NT2/D1 (cell line): ENCODE data around the gene CXCR4.

ENCODE experiments used
- DNase-seq: peaks from one replicate; pipeline ENCODE4 v3.0.0-alpha.2; 2011; ENCODE audit warnings: low read depth, low spot score
- H3K27me3 ChIP-seq: 2 replicates; pipeline ENCODE4 v1.6.0; 2011; ENCODE audit warnings: mild to moderate bottlenecking; ENCODE audit not compliant: insufficient read length, insufficient read depth
- H3K36me3 ChIP-seq: 2 replicates; pipeline ENCODE4 v1.6.1; 2011; ENCODE audit warnings: mild to moderate bottlenecking, low read length, mixed read lengths; ENCODE audit not compliant: insufficient read depth, insufficient read length
- H3K4me1 ChIP-seq: 2 replicates; pipeline ENCODE4 v1.5.1; 2011; ENCODE audit not compliant: insufficient read depth, insufficient read length
- H3K4me3 ChIP-seq: 2 replicates; pipeline ENCODE4 v1.5.1; 2011; ENCODE audit warnings: low read depth; ENCODE audit not compliant: insufficient read length
- H3K9ac ChIP-seq: 2 replicates; pipeline ENCODE4 v1.6.0; 2011; ENCODE audit warnings: low read depth; ENCODE audit not compliant: insufficient read length
- H3K9me3 ChIP-seq: 2 replicates; pipeline ENCODE4 v1.5.1; 2011; ENCODE audit warnings: mild to moderate bottlenecking, low read length; ENCODE audit not compliant: insufficient read depth
- SUZ12 ChIP-seq: IDR thresholded peaks from 2 replicates; pipeline ENCODE4 v1.6.1; 2011; ENCODE audit not compliant: insufficient read length, insufficient read depth; ENCODE audit errors: extremely low read depth
- YY1 ChIP-seq: IDR thresholded peaks from 2 replicates; pipeline ENCODE4 v1.6.1; 2011; ENCODE audit not compliant: insufficient read length, insufficient read depth
- ZNF274 ChIP-seq: IDR thresholded peaks from 2 replicates; pipeline ENCODE4 v1.6.1; 2011; ENCODE audit warnings: mild to moderate bottlenecking, low read depth, low read length

Gene CXCR4

GRCh38 chr2:136118819-136119716 lies 1.1 kb upstream of the CXCR4 start:
- DNase-seq, result no peak
- peak overlapping the region; percentile 52 for H3K9ac ChIP-seq
- TF ChIP-seq YY1 (no peak), SUZ12 (no peak), ZNF274 (no peak)
- H3K9me3 ChIP-seq, result no peaks in the 10 kb centered on the region
- peaks cover 59% of the 10 kb centered on the region for H3K27me3 ChIP-seq
- peak overlapping the region; percentile 58 for H3K4me3 ChIP-seq
- H3K36me3 ChIP-seq, result peaks cover 14% of the 10 kb centered on the region
- no peaks in the 10 kb centered on the region for H3K4me1 ChIP-seq

DNA sequence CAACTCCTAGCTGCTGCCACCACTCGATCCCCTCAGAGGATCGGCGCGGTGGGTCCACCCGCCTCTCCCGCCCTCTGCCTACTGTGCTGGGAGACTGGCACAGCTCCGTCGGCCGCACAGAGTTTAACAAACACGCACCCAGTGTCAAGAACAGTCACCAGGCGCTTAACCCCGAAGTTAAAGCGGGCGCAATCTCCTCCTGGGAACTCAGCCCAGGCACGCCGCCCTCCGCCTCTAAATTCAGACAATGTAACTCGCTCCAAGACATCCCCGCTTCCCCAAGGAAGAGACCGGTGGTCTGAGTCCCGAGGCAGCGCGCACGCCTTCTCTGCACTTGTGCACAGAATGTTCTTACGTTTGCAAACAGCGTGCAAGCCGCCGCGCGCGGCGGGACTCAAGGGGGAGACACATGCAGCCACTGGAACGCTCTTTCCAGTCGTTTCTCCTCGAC lies 533 bp downstream of the CXCR4 start:
- no peak for DNase-seq
- TF ChIP-seq SUZ12 (peak; percentile 36), YY1 (no peak)
- Histone ChIP-seq H3K9ac (peak overlapping the region; percentile 66), H3K27me3 (peaks cover 57% of the 10 kb centered on the region), H3K9me3 (no peaks in the 10 kb centered on the region), H3K4me1 (no peaks in the 10 kb centered on the region), H3K4me3 (peak overlapping the region; percentile 64), H3K36me3 (peaks cover 20% of the 10 kb centered on the region)

DNA sequence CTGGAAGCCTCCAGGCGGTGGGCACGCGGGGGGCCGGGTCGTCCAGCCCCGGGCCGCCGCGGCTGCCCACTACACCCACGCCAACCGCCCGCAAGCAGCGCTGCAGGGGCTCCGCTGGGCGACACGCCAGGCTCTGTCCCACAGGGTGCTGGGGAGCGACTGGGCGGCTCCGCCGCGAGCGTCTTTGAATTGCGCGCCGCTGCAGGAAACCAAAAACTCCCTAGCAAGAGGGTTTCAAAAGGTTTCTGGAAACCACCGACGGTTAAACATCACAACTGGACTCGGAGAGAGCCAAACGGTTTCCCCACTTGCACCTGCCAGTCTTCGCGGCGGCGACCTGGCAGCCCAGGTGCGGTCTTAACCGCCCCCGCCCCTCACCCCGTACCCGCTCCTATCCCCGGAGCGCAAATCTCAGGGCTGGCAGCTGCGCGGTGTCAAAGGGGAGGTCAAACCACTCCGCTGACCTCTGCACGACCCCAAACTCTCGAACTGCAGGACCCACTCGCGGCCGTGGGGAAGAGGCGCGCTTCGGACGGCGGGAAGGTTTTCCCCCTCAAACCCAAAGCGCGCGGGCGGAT lies 1.0 kb downstream of the CXCR4 start:
- peaks cover 54% of the 10 kb centered on the region for H3K27me3 ChIP-seq
- peak overlapping the region; percentile 66 for H3K9ac ChIP-seq
- no peaks in the 10 kb centered on the region for H3K4me1 ChIP-seq
- no peak for DNase-seq
- peaks cover 20% of the 10 kb centered on the region for H3K36me3 ChIP-seq
- H3K4me3 ChIP-seq, result peak overlapping the region; percentile 64
- H3K9me3 ChIP-seq, result no peaks in the 10 kb centered on the region
- peak; percentile 23 for TF ChIP-seq SUZ12
- TF ChIP-seq ZNF274, result no peak

GRCh38 chr2:136116151-136116812 lies 1.7 kb downstream of the CXCR4 start:
- TF ChIP-seq SUZ12, result no peak
- no peak for TF ChIP-seq YY1
- no peak for TF ChIP-seq ZNF274
- peak overlapping the region; percentile 64 for H3K4me3 ChIP-seq
- 0 out of 2 replicates have a peak, but pooled peaks cover 4% of the 10 kb centered on the region for H3K9me3 ChIP-seq
- H3K4me1 ChIP-seq, result no peaks in the 10 kb centered on the region
- peak overlapping the region; percentile 57 for H3K9ac ChIP-seq
- peaks cover 20% of the 10 kb centered on the region for H3K36me3 ChIP-seq
- H3K27me3 ChIP-seq, result peaks cover 47% of the 10 kb centered on the region
- DNase-seq, result no peak

DNA sequence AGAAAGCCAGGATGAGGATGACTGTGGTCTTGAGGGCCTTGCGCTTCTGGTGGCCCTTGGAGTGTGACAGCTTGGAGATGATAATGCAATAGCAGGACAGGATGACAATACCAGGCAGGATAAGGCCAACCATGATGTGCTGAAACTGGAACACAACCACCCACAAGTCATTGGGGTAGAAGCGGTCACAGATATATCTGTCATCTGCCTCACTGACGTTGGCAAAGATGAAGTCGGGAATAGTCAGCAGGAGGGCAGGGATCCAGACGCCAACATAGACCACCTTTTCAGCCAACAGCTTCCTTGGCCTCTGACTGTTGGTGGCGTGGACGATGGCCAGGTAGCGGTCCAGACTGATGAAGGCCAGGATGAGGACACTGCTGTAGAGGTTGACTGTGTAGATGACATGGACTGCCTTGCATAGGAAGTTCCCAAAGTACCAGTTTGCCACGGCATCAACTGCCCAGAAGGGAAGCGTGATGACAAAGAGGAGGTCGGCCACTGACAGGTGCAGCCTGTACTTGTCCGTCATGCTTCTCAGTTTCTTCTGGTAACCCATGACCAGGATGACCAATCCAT lies 2.7 kb downstream of the CXCR4 start:
- no peak for DNase-seq
- TF ChIP-seq ZNF274 (no peak), SUZ12 (no peak), YY1 (no peak)
- 0 out of 2 replicates have a peak, but pooled peaks cover 4% of the 10 kb centered on the region for H3K9me3 ChIP-seq
- peaks cover 37% of the 10 kb centered on the region for H3K27me3 ChIP-seq
- no peaks in the 10 kb centered on the region for H3K4me1 ChIP-seq
- no peak overlapping the region for H3K9ac ChIP-seq
- no peak overlapping the region for H3K4me3 ChIP-seq
- H3K36me3 ChIP-seq, result peaks cover 20% of the 10 kb centered on the region

- Histone ChIP-seq H3K4me1 (no peaks in the 10 kb centered on the region), H3K27me3 (peaks cover 28% of the 10 kb centered on the region), H3K9ac (no peak overlapping the region), H3K4me3 (no peak overlapping the region), H3K9me3 (0 out of 2 replicates have a peak, but pooled peaks cover 4% of the 10 kb centered on the region), H3K36me3 (peaks cover 20% of the 10 kb centered on the region)
- TF ChIP-seq SUZ12 (no peak), ZNF274 (no peak), YY1 (no peak)
- no peak for DNase-seq
Observed at GRCh38 chr2:136114382-136114781, 3.6 kb downstream of the CXCR4 start.
